HCEC 1CT (cell line): Measurements from ENCODE around the gene CYP4F2.
"Not testable (repeated sequence)": the region's sequence is repeated elsewhere in the genome, so short reads cannot be mapped to it uniquely, and the experiment has no call there.

Experiments used
- DNase-seq: peaks from one replicate; pipeline ENCODE4 v3.0.0-alpha.2; 2017

The CYP4F2 gene

GRCh38 chr19:15897738-15898276 is at the start of gene CYP4F2:
CYP4F2 (minus strand) TSS chr19:15898074; CDS start chr19:15897611, 463 bp downstream.
- DNase-seq, result no peak

- no peak for DNase-seq
These were observed 47.4 kb upstream of the CYP4F2 start for GRCh38 chr19:15945301-15945700.

GRCh38 chr19:15944401-15944800 is 46.5 kb upstream of the CYP4F2 start:
- DNase-seq, result no peak

DNA sequence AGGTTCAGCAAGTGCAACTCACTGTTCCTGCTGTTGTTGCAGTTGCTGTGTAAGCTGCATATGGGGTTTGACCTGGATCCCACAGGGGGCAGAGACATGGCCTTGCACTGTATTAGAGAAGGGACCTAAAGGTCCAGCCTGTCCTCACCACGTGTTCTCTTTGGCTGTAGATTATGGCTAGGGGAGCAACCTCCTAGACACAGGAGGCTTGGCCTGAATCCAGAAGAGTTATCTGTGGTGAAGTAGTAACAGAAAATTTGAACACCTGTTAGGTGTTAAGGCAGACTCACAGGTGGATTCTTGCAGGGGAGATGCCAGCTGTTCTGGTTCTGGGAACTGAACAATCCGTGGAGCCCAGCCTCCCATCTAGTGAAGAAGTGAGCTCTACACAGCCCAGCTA is 39.9 kb upstream of the CYP4F2 start:
- DNase-seq, result no peak

- DNase-seq, result no peak
These were observed 39.1 kb upstream of the CYP4F2 start for GRCh38 chr19:15936950-15937349.

GRCh38 chr19:15936173-15936572 is 38.3 kb upstream of the CYP4F2 start:
- no peak for DNase-seq

GRCh38 chr19:15935167-15935702 is 37.4 kb upstream of the CYP4F2 start:
- DNase-seq, result no peak

DNA sequence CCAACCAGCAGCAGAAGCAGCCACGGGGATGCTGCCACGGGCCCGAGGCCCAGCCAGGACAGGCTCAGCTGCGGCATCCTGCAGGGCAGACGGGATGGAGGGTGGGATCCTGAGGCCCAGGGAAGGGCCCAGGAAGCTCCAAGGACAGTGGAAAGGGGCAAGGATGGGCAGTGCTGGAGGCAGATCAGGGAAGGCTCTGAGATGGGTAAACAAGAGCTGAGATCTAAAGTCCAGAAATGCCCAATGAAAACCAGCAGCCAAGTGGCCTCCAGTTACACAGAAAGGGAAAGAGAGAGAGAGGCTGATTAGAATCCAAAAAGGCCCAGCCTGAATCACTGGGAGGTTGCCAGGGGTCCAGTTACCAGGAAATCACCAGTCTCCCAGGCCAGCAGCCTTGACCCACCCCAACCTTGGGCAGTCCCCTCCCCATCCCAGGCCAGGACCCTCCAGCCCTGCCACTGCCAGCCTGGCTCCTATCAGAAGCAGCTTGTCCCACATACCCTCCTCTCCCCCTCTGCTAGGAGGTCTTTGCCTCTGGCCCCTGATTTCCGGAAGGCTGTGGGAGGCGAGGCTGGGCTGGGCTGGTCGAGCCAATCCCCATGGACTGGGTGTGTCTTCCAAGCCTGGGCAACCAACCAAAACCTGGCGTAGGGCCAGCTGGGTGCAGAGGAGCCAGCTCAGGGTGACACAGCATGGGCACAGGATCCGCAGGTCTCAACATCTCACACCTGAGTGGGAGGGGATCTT is 36.6 kb upstream of the CYP4F2 start, which contains the start of gene CYP4F11:
Gene CYP4F11, minus strand, starts transcription at position 198 of the 747 bp plus-strand sequence. Its CDS starts 121 bp downstream, at position 77.
- DNase-seq, result no peak

DNA sequence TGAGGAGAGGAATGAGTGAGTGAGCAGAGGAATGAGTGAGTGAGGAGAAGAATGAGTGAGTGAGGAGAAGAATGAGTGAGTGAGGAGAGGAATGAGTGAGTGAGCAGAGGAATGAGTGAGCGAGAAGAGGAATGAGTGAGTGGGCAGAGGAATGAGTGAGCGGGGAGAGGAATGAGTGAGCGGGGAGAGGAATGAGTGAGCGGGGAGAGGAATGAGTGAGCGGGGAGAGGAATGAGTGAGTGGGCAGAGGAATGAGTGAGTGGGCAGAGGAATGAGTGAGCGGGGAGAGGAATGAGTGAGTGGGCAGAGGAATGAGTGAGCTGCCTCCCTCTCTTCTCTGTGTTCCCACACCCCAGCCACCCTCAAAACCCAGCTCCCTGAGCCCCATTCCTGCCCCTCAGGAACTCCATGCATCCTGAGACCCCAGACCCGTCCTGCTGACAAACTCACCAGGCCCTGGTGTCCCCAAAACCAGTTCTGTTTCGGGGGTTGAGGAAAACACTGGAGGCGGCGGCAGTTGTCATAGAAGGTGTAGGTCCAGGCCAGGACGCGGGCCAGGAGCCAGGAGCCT is 36.0 kb upstream of the CYP4F2 start:
- DNase-seq, result not testable (repeated sequence)

GRCh38 chr19:15928321-15928720 is 30.4 kb upstream of the CYP4F2 start:
- DNase-seq, result no peak

DNA sequence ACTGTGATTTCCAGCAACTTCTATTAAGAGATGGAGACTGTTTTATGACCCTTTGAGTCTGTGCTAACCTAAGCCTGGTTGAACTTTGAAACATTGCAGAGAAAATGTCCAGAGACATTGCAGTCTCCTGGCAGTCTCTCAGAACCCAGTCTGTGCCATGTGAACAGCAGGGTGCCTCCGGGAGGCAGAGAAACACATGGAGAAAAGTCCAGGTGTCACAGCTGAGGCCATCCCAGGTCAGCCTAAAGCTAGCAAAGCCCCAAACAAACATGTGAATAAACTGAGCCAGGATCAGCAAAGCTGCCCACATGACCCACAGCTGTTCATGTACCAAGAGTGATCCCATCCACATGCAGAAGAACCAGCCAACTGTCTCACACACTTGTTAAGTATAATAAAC is 28.6 kb upstream of the CYP4F2 start:
- DNase-seq, result no peak

GRCh38 chr19:15923702-15924101 is 25.8 kb upstream of the CYP4F2 start:
- DNase-seq, result no peak

DNA sequence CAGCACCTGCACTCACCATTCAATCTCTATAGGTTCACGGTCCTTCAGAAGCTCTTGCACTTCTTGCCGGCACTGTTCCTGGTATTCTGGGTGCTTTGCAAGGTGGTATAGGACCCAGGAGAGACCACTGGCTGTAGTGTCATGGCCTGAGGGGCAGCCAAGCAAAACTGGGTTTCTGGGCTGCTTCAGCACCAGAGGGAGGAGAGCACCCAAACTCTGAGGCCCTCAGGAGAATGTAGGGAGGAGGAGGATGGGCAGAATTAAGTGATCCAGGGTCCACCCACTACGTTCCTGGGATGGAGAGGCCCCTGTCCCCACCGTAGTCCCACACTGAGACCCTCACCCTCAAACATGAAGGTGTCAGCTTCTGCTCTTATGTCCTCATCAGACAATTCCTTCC is 24.1 kb upstream of the CYP4F2 start:
- DNase-seq, result no peak

DNA sequence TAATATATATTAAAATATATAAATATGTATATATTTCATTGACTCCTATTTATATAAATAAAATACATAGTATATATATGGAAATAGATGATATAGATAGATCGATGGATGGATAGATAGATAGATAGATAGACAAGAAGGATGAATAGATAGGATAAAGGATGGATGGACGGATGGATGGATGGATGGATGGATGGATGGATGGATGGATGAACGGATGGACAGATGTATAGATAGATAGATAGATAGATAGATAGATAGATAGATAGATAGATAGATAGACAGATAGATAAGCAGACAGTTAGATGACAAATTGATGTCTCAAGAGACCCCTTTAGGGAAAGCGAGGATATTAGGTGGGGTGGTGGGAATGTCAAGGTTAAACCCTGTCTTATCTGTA is 21.4 kb upstream of the CYP4F2 start:
- DNase-seq, result no peak

DNA sequence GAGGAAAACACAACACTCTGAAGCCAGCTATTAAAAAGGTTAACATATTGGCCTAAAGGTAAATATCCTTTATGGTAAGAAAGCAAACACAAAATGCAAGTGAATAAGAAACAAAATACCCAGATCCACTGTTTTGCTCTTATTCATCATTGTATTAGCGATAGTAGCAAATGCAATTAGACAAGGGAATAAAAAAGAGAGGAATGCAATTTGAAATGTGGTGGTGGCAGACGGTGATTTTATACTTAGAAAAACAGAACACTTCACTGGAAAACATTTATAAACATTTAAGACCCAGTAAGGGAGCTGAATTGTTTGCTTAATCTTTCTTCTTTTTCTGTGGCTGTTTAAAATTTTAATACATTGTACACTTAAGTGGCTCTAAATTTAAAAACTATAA is 17.2 kb upstream of the CYP4F2 start:
- no peak for DNase-seq

- no peak for DNase-seq
These were observed 16.0 kb upstream of the CYP4F2 start for GRCh38 chr19:15913830-15914229.

GRCh38 chr19:15913384-15913783 is 15.5 kb upstream of the CYP4F2 start:
- no peak for DNase-seq

DNA sequence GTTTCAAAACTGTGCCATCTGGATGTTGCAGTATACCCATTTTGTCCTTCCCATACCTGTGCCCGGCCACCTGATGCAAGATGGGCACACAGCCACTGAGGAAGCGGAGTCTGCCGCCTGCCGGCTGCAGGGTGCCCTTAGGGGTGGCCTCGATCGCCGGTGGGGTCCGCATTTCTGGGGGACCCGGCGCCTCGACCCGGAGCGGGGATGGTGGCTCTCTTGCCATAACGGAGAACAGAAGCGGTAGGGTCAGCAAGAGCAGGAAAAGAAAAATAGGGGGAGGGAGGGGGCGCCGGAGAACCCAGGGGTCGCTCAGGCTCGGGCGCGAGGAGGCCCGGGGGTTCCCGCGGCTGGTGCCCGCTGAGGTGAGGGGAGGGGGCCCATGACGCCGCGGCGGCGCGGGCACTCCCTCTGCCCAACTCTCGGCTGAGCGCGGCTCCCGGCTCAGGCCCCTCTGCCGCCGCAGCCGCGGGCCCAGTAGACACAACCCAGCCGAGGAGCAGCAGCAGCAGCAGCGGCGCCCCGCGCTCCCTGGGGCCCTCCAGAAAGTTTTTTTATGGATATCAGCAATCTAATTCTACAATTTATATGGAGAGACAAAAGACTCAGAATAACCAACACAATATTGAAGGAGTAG is 13.8 kb upstream of the CYP4F2 start:
- no peak for DNase-seq

DNA sequence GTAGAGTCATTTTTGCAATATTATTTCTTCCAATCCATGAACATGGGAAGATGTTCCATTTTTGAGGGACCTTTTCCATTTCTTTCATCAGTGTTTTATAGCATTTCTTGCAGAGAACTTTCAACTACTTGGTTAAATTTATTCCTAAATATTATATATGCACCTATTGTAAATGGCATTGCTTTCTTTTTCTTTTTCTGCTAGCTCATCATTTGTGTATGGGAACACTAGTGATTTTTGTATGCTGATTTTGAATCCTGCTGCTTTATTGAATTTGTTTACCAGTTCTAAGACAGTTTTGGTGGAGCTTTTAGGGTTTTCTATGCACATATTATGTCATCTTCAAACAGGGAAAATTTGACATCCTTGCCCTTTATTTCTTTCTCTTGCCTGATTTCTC is 7.2 kb upstream of the CYP4F2 start:
- no peak for DNase-seq

- not testable (repeated sequence) for DNase-seq
These were observed 5.0 kb upstream of the CYP4F2 start for GRCh38 chr19:15902898-15903297.

DNA sequence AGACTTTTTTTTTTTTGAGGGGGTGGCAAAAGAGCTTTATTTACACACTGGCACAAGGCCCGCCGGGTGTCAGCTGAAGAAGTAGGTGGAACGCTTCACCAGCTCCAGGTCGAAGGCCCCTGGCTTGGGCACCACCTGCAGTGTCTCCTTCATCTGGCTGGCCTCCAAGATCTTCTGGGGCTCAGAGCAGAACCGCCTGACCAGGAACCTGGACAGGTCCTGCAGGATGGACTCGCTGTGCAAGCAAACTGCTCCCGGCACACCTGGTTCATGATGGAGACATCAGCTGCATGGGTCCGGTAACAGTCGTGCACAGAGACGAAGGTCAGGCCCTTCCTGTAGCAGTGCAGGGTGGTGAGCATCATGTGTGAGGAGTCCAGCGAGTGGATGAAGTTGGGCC is 4.4 kb upstream of the CYP4F2 start:
- no peak for DNase-seq

GRCh38 chr19:15900504-15900903 is 2.6 kb upstream of the CYP4F2 start:
- no peak for DNase-seq

GRCh38 chr19:15900032-15900431 is 2.2 kb upstream of the CYP4F2 start:
- DNase-seq, result not testable (repeated sequence)

DNA sequence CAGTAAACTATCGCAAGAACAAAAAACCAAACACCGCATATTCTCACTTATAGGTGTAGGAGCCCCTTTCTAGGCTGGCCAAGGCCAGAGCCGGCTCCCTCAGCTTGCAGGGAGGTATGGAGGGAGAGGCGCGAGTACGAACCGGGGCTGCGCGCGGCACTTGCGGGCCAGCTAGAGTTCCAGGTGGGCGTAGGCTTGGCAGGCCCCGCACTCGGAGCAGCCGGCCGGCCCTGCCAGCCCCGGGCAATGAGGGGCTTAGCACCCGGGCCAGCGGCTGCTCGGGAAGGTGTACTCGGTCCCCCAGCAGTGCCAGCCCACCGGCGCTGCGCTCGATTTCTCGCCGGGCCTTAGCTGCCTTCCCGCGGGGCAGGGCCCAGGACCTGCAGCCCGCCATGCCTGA is 1.7 kb upstream of the CYP4F2 start:
- DNase-seq, result not testable (repeated sequence)
